ENCODE results near the gene PCARE.

GRCh38 chr2:29075894-29076705, 1.8 kb upstream of the PCARE start:
- TF ChIP-seq EZH2 (IDR thresholded peaks at IDR 0.05; ENCODE audit: borderline replicate concordance, low read length) (no peak), CTCF (IDR thresholded peaks at IDR 0.05; ENCODE audit: low read length) (no peak)
